ENCODE data around the gene PIP5K1B.

Gene PIP5K1B

DNA sequence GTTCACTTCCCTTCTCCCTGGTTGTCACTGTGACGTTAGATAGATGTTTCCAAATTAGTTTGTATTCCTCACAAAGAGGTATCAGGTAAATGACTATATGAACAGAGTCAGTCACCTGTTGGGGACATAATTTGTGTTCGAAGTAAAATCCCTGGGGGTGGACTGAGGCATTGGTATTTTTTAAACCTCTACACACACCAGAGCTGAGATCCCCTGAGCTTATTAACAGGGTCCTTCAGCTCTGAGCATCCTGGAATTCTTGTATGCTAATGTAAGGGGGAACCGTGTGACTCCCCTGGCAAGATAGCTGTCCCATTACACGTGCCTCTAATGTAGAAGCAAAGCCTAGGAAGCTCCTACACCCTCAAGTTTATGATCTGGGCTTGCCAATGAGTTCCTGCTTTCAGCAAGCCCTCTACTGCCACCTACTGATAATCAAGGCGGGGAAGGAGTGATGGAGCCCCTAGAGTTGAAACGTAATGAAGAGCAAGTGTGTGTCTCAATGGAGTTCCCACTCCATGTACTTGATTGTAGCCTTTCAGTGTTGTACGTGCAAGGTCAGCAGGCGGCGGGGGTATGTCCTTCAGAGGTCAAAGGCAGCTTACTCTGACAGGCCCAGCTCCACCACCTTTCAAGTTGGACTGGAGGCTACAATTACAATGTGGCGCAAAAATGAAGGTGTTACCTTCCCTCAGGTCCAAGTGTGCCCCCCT, 294.5 kb downstream of the PIP5K1B start:
- DNase-seq = peak; percentile 59

DNA sequence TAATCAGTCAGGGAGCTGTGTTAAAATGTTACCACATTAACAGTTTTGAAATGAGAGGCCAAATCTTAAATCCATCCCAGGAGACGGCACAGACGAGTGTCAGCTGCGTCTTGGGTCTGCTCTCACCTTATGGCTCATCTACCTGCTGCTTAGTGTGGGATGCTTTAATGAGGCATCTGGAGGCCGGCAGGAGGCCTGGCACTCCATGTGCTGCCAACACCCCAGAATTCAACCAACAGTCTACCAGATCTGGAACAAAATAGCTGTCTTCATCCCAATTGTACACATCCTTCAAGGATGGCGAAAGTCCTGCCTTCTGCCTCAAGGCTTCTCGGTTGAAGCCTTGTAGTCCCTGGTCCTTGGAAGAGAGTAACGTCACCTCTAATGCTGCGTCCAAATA, 296.9 kb downstream of the PIP5K1B start:
- no peak for DNase-seq

DNA sequence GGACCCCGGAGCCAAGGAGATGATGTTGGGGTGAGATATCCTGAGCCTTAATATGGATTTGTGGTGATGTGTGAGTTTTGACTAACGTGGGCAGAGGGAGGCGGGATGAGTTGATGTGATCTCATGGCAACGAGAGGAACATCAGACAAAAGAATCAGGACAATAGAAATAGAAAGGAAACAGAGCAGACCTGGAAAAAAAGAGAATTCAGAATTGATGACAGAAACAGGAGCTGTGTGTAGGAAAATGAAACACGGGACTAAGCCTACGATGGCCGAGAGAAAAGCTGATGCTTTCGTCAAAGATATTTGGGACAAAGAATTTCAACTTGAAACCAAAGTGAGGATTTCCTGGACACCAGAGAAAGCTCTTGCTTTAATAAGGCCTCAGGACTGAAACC, 298.0 kb downstream of the PIP5K1B start:
- no peak for DNase-seq

DNA sequence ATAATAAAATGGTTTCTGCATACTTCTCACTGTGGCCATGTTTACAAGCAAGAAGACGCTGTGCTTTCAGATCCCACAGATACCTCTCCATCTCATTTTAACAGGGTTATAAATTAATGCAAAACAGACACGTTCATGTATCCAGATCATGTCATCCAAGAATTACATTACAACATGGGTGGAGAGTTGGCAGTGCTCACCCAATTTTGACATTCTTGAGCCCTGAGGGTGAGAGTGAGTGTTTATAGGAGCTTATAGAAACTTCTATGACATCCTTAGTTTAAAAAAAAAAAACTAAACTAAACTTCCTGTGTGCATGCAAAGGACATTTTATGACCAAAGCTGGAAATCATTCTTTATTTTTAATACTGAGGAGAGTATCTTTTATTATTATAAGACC, 299.8 kb downstream of the PIP5K1B start:
- DNase-seq = no peak

DNA sequence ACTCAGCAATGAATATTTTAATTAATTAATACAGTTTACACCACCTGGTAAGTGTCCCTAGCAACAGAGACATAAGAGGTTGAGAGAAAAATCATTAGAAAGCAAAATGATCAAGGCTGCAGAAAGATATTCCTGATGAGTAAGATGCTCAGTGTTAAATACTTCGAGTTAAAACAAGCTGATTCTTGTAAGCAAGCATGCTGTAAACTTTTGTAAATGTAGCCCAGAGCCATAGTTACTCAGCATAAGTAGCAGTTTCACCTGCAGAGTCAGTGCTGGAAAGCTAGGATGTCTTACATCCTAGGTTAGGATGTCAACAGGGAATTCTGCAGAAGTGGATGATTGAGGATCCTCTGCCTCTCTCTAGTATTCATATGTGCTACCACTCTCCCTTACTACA, 304.7 kb downstream of the PIP5K1B start:
- no peak for DNase-seq

DNA sequence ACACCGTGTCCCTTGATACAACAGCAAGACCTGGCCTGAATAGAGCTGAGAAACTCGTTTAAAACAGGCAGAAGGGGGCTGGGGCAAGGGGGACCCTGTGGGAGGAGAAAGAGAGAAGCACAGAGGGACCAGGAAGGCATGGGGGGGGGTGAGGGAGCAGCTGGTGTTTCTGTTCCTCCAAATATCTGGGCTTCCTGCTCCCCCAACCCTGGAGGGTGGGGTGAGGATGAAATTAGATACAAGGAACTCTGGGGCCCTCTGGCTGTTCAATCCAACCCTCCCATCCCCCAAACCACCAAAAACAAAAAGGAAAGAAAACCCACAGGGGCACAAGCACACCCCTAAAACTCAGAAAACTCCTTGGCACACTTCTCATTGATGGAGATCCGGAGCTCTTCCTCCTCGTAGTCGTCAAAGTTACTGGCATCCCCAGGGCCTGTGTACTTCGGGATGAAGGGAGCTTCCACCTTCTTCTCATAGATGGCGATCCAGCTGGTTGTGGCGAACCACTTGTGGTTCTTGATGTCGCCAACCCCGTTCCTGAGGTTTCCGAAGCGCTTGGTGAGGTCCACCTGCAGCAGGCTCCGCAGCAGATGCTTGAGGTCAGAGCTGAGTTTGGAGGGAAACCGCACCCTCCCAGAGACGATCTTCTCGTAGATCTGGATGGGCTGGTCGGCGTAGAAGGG, 307.8 kb downstream of the PIP5K1B start:
- no peak for DNase-seq

DNA sequence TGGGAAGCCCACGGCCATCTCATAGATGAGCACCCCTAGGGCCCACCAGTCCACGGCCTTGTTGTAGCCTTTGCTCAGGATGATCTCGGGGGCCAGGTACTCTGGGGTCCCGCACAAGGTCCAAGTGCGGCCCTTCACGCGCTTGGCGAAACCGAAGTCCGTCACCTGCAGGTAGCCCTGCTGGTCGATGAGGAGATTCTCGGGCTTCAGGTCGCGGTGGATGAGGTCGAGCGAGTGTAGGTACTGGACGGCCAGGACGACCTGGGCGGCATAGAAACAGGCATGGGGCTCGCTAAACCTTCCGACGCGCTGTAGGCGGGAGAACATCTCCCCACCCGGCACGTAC, 308.3 kb downstream of the PIP5K1B start:
- no peak for DNase-seq

DNA sequence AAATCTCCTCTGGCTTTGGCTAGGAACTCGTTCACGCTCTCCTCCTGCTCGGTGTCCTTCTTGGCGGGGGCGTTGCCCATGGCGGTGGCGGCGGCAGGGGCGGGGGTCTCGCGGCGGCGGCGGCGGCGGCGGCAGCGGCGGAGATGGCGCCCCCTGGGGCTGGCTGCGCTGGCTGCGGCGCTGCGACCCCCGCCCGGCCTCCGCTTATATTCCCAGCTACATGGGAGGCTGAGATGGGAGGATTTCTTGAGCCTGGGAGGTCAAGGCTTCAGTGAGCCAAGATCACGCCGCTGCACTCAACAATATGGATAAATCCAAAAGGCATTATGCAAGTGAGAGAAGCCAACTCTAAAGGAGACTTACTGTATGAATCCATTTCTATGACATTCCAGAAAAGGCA, 309.0 kb downstream of the PIP5K1B start, which contains the start of gene PRKACG:
TSS of gene PRKACG (minus strand) at position 101 of the 400 bp plus-strand sequence. CDS start at position 80, 21 bp downstream.
- DNase-seq = no peak

DNA sequence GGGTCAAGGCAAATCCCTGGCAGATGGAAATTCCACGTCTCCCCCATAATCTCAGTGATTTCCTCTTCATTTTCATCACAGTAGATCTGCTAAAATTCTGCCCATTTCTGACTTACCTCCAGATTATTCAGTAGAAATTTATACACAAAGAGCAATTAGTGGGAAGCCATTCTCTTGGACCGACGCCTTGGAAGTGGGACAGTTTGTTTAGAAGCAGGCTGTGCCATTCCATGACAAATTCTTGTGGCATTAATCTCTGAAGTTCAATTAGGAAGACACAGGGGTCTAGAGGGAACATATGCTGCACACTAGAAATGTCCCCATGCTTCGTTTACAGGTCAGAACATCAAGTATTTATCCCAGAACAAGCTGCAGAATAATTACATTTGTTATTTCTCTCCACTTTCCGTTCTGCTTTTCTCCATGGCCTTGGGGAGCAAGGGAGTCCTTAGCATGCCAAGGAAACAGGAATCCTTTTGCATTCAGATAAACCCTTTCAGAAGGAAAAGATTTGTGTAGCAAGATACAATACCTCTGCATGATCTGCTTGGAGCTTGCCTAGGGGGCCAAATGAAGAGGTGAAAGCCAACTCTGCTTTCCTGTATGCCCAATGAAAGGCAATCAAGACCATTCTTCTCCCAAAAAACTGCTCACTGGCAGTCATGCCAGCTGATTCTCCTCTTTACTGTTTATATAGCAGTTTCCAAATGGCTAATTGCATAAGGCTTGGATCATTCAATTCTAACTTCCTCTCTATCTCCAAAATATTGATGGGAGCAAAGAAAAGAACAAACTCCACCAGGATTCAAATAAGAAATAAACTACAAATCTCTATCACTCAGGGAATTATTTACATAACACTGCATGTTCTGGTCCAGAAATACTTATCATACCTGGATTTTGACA, 311.4 kb downstream of the PIP5K1B start:
- DNase-seq = no peak

DNA sequence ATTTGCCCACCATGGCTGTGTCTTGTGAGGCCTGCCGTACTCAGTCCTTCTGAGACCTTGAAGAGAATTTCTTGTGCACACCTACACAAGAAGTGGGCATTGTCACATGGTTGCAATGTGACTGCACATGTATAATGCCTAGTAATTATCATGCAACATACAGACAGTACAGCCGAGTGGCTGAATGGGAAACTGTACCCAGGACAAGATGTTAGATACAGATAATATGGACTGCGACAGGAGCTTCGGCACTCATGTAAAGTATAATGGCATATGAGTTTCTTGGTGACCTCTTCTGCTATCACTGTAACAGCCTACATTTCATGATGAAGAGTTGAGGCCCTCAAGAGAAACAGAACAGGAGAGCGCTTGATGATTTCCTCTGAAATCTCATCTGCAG, 313.7 kb downstream of the PIP5K1B start:
- no peak for DNase-seq

DNA sequence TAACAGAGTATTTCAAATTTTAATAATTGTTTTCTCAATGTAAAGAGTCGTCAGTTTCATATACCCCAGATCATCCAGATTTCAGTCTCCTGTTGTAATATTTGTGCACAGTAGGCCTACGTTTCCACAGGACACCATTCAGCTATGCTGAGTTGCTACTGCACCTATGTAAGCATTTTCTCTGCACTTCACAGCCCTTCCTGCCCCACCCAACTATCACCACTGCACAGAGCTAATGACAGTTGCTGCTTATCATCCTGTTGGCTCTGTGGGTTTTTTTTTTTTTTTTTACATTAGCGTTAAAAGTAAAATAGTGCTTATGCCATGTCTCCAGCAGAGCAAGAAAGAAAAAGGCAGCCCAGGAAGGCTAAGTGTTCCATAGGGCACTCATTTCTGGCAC, 314.8 kb downstream of the PIP5K1B start:
- DNase-seq = no peak

DNA sequence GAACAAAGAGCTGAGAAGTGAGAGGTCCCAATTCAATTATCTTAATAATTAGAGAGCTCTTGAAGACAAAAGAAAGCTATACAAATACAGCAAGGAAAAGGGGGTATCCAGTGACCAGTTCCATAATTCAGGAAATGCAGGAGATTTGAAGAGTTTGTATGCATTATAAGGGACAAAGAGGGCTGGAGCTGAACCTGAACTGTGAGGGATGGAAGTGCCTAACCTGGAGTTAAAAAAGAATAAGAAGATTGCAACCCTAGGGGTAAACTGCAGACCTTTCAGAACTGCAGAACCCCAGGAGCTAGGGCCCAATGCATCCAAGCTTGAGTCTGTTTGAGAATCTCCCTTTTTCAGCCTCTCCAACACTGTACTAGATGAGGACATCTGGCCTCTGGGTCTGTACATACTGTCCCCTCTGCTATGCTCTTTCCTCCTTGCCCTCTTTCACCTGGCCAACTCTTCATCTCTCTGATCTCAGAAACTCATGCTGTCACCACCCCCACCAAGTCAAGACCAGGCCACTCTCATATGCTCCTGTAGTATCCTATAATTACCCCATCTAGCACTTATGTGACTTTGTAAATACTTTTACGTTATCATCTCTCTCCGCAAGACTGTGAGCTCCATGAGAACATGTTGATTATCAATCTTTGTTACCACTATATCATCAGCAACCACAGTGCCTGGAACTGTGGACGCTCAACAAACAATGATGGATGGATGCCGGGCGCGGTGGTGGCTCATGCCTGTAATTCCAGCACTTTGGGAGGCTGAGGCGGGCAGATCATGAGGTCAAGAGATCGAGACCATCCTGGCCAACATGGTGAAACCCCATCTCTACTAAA, 315.5 kb downstream of the PIP5K1B start:
- DNase-seq = no peak

DNA sequence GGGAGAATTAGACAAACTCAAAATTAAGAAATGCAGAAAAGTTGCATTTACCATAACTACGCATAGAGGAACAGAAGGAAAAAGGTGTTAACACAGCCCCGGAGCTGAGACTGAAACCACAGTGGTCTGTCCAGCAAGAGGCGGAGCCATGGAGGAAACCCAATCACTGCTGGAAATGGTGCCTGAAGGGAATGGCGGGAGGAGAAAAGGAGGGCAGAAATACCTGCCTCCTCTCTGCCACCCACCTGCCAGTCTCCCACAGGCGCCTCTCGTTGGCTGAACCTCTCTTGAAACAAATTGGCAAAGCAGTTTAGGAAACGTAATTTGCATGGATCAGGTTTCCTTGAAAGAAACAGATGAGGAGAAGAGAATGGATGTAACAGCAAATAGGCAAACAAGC, 318.6 kb downstream of the PIP5K1B start:
- no peak for DNase-seq

DNA sequence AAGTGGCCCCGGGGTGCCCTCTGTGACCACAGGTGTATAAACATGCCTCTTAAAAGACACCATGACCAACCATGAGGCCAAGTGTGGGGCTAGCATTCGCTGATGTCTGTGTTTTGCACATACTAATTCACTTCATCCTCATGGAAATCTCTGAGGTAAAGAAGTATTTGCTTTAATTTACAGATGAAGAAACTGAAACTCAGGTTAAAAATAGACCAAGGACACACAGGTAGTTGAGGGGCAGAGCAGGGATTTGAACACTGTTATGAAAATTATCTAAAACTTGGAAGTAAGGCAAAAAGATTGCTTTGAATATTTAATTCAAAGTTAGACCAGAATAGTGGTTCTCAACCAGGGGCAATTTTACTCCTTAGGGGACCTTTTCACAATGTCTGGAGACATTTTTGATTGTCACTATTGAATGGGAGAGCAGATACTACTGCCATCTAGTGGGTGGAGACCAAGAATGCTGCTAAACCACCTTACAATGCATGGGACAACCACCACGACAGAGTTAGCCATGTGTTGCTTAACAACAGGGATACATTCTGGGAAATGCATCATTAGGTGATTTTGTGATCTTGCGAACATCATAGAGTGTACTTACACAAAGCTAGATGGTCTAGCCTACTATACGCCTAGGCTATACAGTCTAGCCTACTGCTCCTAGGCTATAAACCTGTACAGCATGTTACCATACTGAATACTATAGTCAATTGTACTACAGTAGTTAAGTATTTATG, 322.5 kb downstream of the PIP5K1B start:
- no peak for DNase-seq

DNA sequence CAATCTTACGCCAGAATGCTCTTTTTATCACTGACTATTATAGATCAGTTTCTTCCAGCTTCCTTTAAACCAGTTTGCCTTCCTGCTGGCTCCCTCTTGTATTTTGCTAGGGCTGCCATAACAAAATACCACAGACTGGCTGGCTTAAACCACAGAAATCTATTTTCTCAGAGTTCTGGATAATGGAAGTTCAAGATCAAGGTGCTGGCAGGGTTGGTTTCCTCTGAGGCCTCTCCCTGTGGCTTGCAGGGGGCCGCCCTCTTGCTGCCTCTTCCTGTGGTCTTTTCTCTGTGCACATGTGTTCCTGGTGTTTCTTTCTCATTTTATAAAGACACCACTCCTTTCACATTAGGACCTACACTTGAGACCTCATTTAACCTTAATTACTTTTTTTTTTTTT, 323.7 kb downstream of the PIP5K1B start:
- no peak for DNase-seq

DNA sequence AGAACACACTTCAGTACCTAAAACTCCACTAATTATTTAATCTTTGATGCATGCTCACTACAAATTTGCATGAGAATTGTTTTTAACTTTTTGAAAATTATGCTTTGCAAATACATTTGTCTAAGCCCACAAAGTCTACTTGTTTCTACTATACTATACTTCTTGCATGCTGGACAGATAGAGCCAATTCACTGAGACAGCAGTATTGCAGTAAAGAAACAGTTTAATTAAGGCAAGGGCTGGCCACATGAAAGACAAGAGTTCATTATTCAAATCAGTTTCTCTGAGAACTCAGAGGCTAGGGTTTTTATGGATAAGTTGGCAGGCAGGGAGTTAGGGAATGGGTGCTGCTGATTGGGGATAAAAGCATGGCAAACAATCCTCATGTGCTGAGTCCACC, 324.5 kb downstream of the PIP5K1B start:
- no peak for DNase-seq

DNA sequence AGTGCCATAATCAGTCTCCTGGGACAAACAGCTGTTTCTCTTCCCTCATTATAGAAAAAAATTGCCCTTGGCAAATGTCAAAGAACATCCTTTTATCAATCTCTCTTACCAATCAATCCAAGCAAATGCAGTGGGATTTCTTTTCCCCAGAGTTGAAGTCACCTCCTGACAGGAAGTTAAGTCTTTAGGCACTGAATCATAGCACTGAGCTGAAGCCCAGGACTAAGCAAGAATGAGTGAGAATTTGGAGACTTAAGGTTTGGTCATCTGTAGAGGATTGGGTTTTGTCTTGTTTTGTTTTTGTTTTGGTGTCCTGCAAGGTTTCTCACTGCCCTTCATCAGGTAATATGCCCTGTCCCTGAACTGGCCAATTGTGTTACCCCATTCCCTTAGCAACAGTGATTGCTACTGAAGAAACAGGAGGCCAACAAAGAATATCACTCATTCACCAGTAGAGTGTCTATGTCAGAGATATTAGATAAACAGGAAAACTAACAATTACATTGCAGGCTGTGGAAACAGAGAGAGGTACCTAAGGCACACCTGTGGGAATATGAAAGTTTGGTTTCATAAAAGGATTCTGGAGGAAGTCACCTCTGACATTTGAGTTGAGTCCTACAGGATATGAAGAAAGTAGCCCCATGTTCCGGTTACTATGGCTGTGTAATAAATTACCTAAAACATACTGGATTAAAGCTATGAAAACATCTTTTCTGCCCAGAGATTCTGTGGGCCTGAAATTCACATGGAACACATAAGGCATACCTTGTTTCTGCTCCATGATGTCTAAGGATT, 326.0 kb downstream of the PIP5K1B start:
- no peak for DNase-seq

DNA sequence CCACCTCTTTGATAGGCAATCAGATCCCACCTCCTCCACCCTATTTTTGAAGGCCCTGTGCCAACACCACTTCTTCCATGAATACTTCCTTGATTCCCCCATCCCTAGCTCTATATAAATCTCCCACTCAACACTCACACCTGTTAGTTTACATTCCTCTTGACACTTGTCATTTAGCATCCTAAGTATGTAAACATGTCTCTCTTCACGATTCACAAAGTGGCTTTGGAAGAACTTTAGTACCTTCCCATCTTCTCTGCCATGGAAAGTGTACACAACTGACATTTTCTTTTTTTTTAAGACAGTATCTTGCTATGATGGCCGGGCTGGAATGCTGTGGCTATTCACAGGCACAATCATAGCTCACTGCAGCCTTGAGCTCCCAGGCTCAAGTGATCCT, 329.0 kb downstream of the PIP5K1B start:
- DNase-seq = no peak

DNA sequence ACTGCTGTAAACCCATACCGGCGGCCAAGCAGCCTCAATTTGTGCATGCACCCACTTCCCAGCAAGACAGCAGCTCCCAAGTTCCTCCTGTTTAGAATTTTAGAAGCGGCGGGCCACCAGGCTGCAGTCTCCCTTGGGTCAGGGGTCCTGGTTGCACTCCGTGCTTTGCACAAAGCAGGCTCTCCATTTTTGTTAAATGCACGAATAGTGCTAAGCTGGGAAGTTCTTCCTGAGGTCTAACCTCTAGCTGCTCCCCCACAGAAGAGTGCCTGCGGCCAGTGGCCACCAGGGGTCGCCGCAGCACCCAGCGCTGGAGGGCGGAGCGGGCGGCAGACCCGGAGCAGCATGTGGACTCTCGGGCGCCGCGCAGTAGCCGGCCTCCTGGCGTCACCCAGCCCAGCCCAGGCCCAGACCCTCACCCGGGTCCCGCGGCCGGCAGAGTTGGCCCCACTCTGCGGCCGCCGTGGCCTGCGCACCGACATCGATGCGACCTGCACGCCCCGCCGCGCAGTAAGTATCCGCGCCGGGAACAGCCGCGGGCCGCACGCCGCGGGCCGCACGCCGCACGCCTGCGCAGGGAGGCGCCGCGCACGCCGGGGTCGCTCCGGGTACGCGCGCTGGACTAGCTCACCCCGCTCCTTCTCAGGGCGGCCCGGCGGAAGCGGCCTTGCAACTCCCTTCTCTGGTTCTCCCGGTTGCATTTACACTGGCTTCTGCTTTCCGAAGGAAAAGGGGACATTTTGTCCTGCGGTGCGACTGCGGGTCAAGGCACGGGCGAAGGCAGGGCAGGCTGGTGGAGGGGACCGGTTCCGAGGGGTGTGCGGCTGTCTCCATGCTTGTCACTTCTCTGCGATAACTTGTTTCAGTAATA, 330.6 kb downstream of the PIP5K1B start, which contains the start of gene FXN:
TSS of gene FXN (plus strand) at position 315 of the 871 bp plus-strand sequence. CDS start at position 346, 31 bp downstream.
- peak; percentile 91 for DNase-seq

DNA sequence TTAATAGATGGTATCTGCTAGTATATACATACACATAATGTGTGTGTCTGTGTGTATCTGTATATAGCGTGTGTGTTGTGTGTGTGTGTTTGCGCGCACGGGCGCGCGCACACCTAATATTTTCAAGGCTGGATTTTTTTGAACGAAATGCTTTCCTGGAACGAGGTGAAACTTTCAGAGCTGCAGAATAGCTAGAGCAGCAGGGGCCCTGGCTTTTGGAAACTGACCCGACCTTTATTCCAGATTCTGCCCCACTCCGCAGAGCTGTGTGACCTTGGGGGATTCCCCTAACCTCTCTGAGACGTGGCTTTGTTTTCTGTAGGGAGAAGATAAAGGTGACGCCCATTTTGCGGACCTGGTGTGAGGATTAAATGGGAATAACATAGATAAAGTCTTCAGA, 331.3 kb downstream of the PIP5K1B start:
- DNase-seq = no peak

Measured in right hindlimb (tissue), 1 donor.